Measurements from ENCODE around the gene ARSB. TPM values are rescaled to one million over a fixed set of nuclear protein-coding genes. Genes with fewer than 3 reads are reported as not detected.
"Not testable (repeated sequence)": the region's sequence is repeated elsewhere in the genome, so short reads cannot be mapped to it uniquely, and the experiment has no call there.

Gene ARSB
- total RNA-seq, 1 experiment from 2014 or later, result 5.2 TPM

- Mint-ChIP-seq H3K27ac (ENCODE audit: low read depth, unreplicated experiment) (no peak overlapping the region), H3K27me3 (ENCODE audit: insufficient read depth, unreplicated experiment) (no peaks in the 10 kb centered on the region), H3K9me3 (ENCODE audit: unreplicated experiment) (no peaks in the 10 kb centered on the region), H3K36me3 (ENCODE audit: insufficient read depth, unreplicated experiment) (no peaks in the 10 kb centered on the region), H3K4me3 (ENCODE audit: unreplicated experiment) (no peak overlapping the region), H3K4me1 (ENCODE audit: insufficient read depth, unreplicated experiment) (no peaks in the 10 kb centered on the region)
- intact Hi-C loops (cut with micrococcal nuclease), result no loop called here
- no TSS peak for BruUV-seq (replicated peaks)
- CTCF ChIA-PET, result interaction anchor here (0.6 kb wide), 1 partner anchor 71 kb away, joined by 3 read pairs; no protein-coding TSS in a partner anchor
- no peak for DNase-seq (ENCODE audit: unreplicated experiment)
- POLR2A ChIA-PET, result interaction anchor here (0.7 kb wide), 1 partner anchor 11 kb away, joined by 5 read pairs; no protein-coding TSS in a partner anchor
- TF ChIP-seq, protein P1, sequence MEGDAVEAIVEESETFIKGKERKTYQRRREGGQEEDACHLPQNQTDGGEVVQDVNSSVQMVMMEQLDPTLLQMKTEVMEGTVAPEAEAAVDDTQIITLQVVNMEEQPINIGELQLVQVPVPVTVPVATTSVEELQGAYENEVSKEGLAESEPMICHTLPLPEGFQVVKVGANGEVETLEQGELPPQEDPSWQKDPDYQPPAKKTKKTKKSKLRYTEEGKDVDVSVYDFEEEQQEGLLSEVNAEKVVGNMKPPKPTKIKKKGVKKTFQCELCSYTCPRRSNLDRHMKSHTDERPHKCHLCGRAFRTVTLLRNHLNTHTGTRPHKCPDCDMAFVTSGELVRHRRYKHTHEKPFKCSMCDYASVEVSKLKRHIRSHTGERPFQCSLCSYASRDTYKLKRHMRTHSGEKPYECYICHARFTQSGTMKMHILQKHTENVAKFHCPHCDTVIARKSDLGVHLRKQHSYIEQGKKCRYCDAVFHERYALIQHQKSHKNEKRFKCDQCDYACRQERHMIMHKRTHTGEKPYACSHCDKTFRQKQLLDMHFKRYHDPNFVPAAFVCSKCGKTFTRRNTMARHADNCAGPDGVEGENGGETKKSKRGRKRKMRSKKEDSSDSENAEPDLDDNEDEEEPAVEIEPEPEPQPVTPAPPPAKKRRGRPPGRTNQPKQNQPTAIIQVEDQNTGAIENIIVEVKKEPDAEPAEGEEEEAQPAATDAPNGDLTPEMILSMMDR (IDR thresholded peaks at IDR 0.05; ENCODE audit: unreplicated experiment), result no peak
Observed at GRCh38 chr5:78763659-78764189, 221.4 kb downstream of the ARSB start.

GRCh38 chr5:78762743-78763142 is 222.4 kb downstream of the ARSB start:
- intact Hi-C loops (cut with micrococcal nuclease); H3K27ac Mint-ChIP-seq (ENCODE audit: low read depth, unreplicated experiment); H3K9me3 Mint-ChIP-seq (ENCODE audit: unreplicated experiment); H3K4me3 Mint-ChIP-seq (ENCODE audit: unreplicated experiment); H3K4me1 Mint-ChIP-seq (ENCODE audit: insufficient read depth, unreplicated experiment); BruUV-seq (replicated peaks); H3K36me3 Mint-ChIP-seq (ENCODE audit: insufficient read depth, unreplicated experiment); DNase-seq (ENCODE audit: unreplicated experiment); H3K27me3 Mint-ChIP-seq (ENCODE audit: insufficient read depth, unreplicated experiment): not testable (repeated sequence)
- CTCF ChIA-PET, result interaction anchor here (0.7 kb wide), 1 partner anchor 100 kb away, joined by 3 read pairs; no protein-coding TSS in a partner anchor
- POLR2A ChIA-PET, result interaction anchor here (0.5 to 0.6 kb wide), 2 partner anchors 148 to 153 kb away, joined by 3 read pairs; no protein-coding TSS in a partner anchor

DNA sequence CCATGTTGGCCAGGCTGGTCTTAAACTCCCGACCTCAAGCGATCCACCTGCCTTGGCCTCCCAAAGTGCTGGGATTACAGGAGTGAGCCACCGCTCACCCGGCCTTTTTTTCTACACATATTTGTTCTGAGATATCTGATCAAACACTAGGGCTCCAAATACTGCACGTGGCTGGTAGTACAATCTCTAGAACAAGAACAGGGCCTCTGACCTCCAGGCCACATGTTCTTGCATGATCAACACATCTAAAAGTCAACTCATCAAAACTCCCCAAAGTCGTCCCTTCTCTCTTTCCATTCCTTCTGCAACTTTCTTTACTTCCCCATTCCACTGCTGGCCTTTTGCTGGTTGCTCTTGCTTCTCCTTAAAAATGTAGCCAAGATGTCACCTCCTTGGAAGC is 223.3 kb downstream of the ARSB start:
- ChIA-PET CTCF (no interaction called here), POLR2A (no interaction called here)
- TF ChIP-seq, protein P1 (IDR thresholded peaks at IDR 0.05; ENCODE audit: unreplicated experiment), result no peak
- H3K4me1 Mint-ChIP-seq (ENCODE audit: insufficient read depth, unreplicated experiment), result peaks cover 9% of the 10 kb centered on the region
- H3K4me3 Mint-ChIP-seq (ENCODE audit: unreplicated experiment), result no peak overlapping the region
- H3K36me3 Mint-ChIP-seq (ENCODE audit: insufficient read depth, unreplicated experiment), result no peaks in the 10 kb centered on the region
- intact Hi-C loops (cut with micrococcal nuclease), result no loop called here
- no peaks in the 10 kb centered on the region for H3K27me3 Mint-ChIP-seq (ENCODE audit: insufficient read depth, unreplicated experiment)
- no peak overlapping the region for H3K27ac Mint-ChIP-seq (ENCODE audit: low read depth, unreplicated experiment)
- DNase-seq (ENCODE audit: unreplicated experiment), result no peak
- H3K9me3 Mint-ChIP-seq (ENCODE audit: unreplicated experiment), result no peaks in the 10 kb centered on the region
- no TSS peak for BruUV-seq (replicated peaks)

DNA sequence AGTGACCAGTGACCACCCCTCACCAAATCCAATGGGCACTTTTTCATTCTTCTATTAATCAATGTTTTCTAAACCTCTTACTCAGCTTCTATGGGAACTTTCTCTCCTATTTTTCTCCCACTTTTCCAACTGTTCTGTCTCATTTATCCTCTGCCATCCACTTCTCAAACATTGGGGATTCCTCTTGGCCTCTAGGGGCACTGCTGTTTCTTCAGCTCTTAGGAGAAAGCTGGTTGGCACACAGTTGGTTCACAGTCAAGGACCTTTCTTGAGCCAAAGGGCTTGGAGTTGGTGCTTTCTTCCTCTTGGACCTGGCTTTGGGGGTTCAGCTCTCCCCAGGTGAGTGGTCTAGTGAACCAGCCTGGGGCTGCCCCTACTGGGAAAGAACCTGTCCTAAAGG is 224.3 kb downstream of the ARSB start:
- POLR2A ChIA-PET, result interaction anchor here (0.7 kb wide), 1 partner anchor 305 kb away, joined by 4 read pairs; no protein-coding TSS in a partner anchor
- no peaks in the 10 kb centered on the region for H3K27me3 Mint-ChIP-seq (ENCODE audit: insufficient read depth, unreplicated experiment)
- H3K4me1 Mint-ChIP-seq (ENCODE audit: insufficient read depth, unreplicated experiment), result peaks cover 9% of the 10 kb centered on the region
- no peaks in the 10 kb centered on the region for H3K9me3 Mint-ChIP-seq (ENCODE audit: unreplicated experiment)
- intact Hi-C loops (cut with micrococcal nuclease), result no loop called here
- DNase-seq (ENCODE audit: unreplicated experiment), result no peak
- H3K36me3 Mint-ChIP-seq (ENCODE audit: insufficient read depth, unreplicated experiment), result no peaks in the 10 kb centered on the region
- no TSS peak for BruUV-seq (replicated peaks)
- H3K4me3 Mint-ChIP-seq (ENCODE audit: unreplicated experiment), result no peak overlapping the region
- CTCF ChIA-PET, result interaction anchor here (0.5 kb wide), 1 partner anchor 221 kb away, joined by 3 read pairs; no protein-coding TSS in a partner anchor
- TF ChIP-seq, protein P1 (IDR thresholded peaks at IDR 0.05; ENCODE audit: unreplicated experiment), result no peak
- H3K27ac Mint-ChIP-seq (ENCODE audit: low read depth, unreplicated experiment), result no peak overlapping the region
